AG10803 (cell line): ENCODE data around the gene RAB3GAP2.

Source experiments
- DNase-seq: peaks from one replicate; pipeline ENCODE4 v3.0.0; 2010; ENCODE audit warnings: low read depth
- H3K4me3 ChIP-seq: 2 replicates; pipeline ENCODE4 v1.5.1; 2011; ENCODE audit warnings: mild to moderate bottlenecking, low read length, control low read depth
- TF ChIP-seq, protein P1 (sequence below): conservative IDR thresholded peaks from 2 replicates; pipeline ENCODE4 v1.5.1; 2011; ENCODE audit warnings: mild to moderate bottlenecking, low read length, control low read depth, inconsistent platforms

RAB3GAP2 gene

GRCh38 chr1:220290140-220290761, 18.0 kb upstream of the RAB3GAP2 start:
- TF ChIP-seq, protein P1, sequence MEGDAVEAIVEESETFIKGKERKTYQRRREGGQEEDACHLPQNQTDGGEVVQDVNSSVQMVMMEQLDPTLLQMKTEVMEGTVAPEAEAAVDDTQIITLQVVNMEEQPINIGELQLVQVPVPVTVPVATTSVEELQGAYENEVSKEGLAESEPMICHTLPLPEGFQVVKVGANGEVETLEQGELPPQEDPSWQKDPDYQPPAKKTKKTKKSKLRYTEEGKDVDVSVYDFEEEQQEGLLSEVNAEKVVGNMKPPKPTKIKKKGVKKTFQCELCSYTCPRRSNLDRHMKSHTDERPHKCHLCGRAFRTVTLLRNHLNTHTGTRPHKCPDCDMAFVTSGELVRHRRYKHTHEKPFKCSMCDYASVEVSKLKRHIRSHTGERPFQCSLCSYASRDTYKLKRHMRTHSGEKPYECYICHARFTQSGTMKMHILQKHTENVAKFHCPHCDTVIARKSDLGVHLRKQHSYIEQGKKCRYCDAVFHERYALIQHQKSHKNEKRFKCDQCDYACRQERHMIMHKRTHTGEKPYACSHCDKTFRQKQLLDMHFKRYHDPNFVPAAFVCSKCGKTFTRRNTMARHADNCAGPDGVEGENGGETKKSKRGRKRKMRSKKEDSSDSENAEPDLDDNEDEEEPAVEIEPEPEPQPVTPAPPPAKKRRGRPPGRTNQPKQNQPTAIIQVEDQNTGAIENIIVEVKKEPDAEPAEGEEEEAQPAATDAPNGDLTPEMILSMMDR, result no peak
- DNase-seq, result no peak
- no peak overlapping the region for H3K4me3 ChIP-seq

DNA sequence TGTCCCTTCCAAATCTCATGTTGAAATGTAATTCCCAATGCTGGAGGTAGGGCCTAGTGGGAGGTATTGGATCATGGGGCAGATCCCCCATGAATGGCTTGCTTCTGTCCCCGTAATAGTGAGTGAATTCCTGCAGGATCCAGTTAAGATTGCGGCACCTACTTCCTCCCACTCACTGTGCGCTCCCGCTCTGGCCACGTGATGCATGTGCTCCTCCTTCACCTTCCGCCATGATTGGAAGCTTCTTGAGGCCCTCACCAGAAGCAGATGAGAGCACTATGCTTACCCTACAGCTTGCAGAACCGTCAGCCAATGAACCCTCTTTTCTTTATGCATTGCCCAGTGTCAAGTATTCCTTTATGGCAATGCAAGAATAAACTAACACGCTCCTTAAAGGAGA, 14.9 kb upstream of the RAB3GAP2 start:
- TF ChIP-seq, protein P1, result no peak
- DNase-seq, result no peak
- H3K4me3 ChIP-seq, result no peak overlapping the region

DNA sequence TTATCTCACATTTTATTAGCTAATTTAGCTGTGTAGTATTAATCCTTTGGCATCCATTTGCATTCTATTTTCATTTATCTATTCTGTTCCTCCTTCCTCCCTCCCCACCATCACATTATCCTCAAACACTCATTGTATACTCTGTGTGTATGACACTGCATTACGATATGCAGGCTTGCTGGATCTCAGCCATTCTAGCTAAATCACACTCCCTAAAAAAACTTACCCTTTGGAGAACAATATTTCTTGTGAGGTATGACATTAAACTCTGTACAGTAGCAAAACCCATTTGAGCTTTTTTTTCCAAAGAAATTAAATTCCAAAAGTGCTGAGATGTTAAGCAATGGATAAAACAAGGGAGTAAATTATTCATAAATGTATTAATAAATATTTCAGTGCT, 11.4 kb upstream of the RAB3GAP2 start:
- TF ChIP-seq, protein P1, result no peak

DNA sequence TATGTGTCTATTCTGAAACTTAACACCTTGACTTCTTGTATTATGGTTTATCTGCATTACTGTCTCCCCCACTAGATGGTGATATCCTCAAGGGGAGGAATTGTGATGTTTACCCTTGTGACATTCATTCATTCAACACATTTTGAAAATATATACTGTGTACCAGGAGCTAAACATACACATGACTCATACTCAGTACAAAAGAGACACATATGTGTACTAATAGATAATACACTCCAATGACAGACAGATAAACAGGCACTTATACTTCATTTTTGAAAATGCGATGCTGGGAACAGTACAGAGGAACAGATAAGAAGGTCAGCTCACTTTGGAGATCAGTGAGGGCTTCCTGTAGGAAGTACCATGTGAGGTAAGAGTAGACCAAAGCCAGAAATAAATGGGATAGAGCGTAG, 8.9 kb upstream of the RAB3GAP2 start:
- TF ChIP-seq, protein P1, result peak; percentile 62
- peak; percentile 29 for DNase-seq
- H3K4me3 ChIP-seq, result no peak overlapping the region

More for the DNA sequence above, 11.4 kb upstream of the RAB3GAP2 start:
- no peak for DNase-seq
- no peak overlapping the region for H3K4me3 ChIP-seq

DNA sequence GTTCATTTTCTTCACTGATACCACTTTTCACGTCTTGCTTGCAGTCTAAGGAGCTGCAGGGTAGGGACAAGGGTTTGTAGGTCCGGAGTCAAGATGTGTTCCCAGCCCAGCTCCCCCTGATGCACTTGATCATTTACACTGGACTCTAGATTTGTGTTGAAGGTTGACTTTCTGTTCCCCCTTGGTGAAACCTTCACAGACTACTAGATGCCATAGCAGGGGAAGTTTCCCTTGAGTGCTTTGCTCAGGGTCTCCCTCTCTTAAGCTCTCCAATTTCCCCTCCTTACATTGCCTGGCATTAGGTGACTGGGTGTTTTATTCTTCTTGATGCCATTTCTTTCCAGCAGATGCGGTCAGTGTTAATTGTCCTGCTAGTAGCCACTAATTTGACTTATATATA, 8.0 kb upstream of the RAB3GAP2 start:
- no peak for DNase-seq
- TF ChIP-seq, protein P1, result no peak
- no peak overlapping the region for H3K4me3 ChIP-seq

- TF ChIP-seq, protein P1, result no peak
- no peak overlapping the region for H3K4me3 ChIP-seq
- peak; percentile 40 for DNase-seq
Observed at GRCh38 chr1:220278991-220279390, 6.7 kb upstream of the RAB3GAP2 start.

GRCh38 chr1:220275430-220275829, 3.2 kb upstream of the RAB3GAP2 start:
- no peak overlapping the region for H3K4me3 ChIP-seq
- TF ChIP-seq, protein P1, result no peak
- DNase-seq, result no peak
